ENCODE data around the gene AQP6. TPM values are rescaled to one million over a fixed set of nuclear protein-coding genes. Genes with fewer than 3 reads are reported as not detected.
A peak's percentile ranks its signal among the peaks of the same experiment; 100 is the strongest.

The AQP6 gene
- total and polyA plus RNA-seq, 2 experiments from 2014 or later: not detected

DNA sequence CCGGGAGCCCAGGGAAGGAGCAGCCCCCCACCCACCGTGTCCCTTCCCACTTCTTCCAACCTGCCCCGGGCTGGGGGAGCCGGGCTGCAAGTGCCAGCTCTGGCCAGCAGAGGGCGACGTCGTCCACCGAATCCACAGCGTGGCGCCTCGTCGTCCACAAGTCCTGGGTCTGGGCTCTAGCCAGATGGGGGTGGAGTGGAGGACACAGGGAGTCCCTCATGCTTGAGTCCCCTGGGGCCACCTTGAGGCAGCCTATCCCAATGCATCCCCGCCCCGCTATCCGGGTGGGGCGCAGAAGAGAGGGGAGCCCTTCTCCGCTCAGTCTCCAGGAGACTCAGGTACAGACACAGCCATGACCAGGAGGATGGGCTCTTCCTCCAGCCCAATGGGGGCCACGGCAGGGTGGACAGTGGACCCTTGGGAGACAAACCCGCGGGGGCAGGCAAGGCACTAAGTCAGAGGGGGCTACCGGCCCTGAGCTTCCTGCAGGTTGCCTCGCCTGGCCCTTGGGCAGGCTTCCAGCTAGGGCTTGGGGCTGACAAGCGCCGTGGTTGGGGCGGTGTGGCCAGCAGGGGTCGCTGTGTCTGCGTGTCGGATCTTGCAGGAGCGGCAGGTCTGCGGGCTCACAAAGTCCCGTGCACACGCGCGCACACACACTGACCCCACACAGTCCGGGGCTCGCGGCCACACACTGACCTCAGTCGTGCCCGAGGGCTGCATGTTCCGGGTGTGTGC, 5.5 kb upstream of the AQP6 start:
- Histone ChIP-seq H3K4me1 (ENCODE audit: insufficient read depth) (no peaks in the 10 kb centered on the region), H3K9me2 (ENCODE audit: insufficient read depth) (no peaks in the 10 kb centered on the region), H3F3A (ENCODE audit: insufficient read depth) (no peaks in the 10 kb centered on the region), H2AFZ (peak overlapping the region; percentile 84), H3K4me2 (ENCODE audit: unreplicated experiment) (peak overlapping the region; percentile 87), H3K9me3 (ENCODE audit: low read depth) (no peaks in the 10 kb centered on the region), H3K4me3 (peak overlapping the region; percentile 72), H3K9ac (peak overlapping the region; percentile 32; the same call in 1 of the 2 replicates), H3K36me3 (ENCODE audit: low read depth) (no peaks in the 10 kb centered on the region), H4K20me1 (ENCODE audit: insufficient read depth) (no peaks in the 10 kb centered on the region), H3K27me3 (replicated peaks; ENCODE audit: insufficient read depth) (peaks cover 18% of the 10 kb centered on the region), H3K27ac (no peak overlapping the region), H3K79me2 (ENCODE audit: insufficient read depth) (no peaks in the 10 kb centered on the region)
- WGBS, 2 experiments (ENCODE audit: low coverage in 1 of 2, low lambda C conversion rate in 2 of 2, missing lambda C conversion rate in 2 of 2): 0 to 1% methylated on average over 31 to 33 of the region's 40 CpGs
- DNase-seq: peak; percentile 89
- in situ Hi-C loops (cut with MboI): loop anchor here (5.0 kb wide), 1 partner anchor 90 kb away; the partner anchor contains the start of gene ASIC1
- no peak for TF ChIP-seq EZH2phosphoT487 (IDR thresholded peaks at IDR 0.05; ENCODE audit: insufficient read depth, low read depth)
- no peak for TF ChIP-seq EZH2 (IDR thresholded peaks at IDR 0.05; ENCODE audit: insufficient read depth, poor library complexity, severe bottlenecking)

DNA sequence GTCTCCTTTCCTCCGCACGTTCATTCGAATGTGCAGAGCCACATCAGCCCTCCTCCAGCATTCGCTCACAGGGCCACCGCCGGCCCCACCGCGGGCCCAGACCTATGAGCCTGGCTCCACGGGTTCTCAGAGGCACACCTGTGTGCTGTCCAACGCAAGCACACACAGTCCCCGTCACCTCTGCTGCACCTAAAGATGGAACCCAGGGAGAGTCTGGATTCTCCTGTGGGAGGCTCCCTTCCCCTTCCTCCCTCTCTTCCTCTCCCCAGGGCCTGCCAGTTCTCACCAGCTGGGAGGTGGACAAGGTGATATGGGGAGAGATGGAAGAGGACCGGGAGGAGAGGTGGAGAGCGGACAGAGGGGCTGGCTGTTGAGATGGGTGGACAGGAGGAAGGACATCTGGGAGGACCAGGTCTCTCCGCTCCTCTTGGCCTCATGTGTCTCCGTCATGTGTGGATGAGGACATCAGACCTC, 4.9 kb upstream of the AQP6 start:
- Histone ChIP-seq H3K79me2 (ENCODE audit: insufficient read depth) (no peaks in the 10 kb centered on the region), H3K9ac (no peak overlapping the region), H3K9me3 (ENCODE audit: low read depth) (no peaks in the 10 kb centered on the region), H3K4me2 (ENCODE audit: unreplicated experiment) (peak overlapping the region; percentile 87), H3K27me3 (replicated peaks; ENCODE audit: insufficient read depth) (peaks cover 15% of the 10 kb centered on the region), H2AFZ (peak overlapping the region; percentile 84), H3K4me1 (ENCODE audit: insufficient read depth) (no peaks in the 10 kb centered on the region), H3F3A (ENCODE audit: insufficient read depth) (no peaks in the 10 kb centered on the region), H4K20me1 (ENCODE audit: insufficient read depth) (no peaks in the 10 kb centered on the region), H3K36me3 (ENCODE audit: low read depth) (no peaks in the 10 kb centered on the region), H3K27ac (no peak overlapping the region), H3K4me3 (peak overlapping the region; percentile 72), H3K9me2 (ENCODE audit: insufficient read depth) (no peaks in the 10 kb centered on the region)
- TF ChIP-seq EZH2 (IDR thresholded peaks at IDR 0.05; ENCODE audit: insufficient read depth, poor library complexity, severe bottlenecking) (no peak), EZH2phosphoT487 (IDR thresholded peaks at IDR 0.05; ENCODE audit: insufficient read depth, low read depth) (no peak)
- 25 to 30% methylated on average over 15 of the region's 15 CpGs for WGBS, 2 experiments (ENCODE audit: low coverage in 1 of 2, low lambda C conversion rate in 2 of 2, missing lambda C conversion rate in 2 of 2)
- in situ Hi-C loops (cut with MboI): loop anchor here (5.0 kb wide), 1 partner anchor 89 kb away; the partner anchor contains the start of gene ASIC1
- no peak for DNase-seq

DNA sequence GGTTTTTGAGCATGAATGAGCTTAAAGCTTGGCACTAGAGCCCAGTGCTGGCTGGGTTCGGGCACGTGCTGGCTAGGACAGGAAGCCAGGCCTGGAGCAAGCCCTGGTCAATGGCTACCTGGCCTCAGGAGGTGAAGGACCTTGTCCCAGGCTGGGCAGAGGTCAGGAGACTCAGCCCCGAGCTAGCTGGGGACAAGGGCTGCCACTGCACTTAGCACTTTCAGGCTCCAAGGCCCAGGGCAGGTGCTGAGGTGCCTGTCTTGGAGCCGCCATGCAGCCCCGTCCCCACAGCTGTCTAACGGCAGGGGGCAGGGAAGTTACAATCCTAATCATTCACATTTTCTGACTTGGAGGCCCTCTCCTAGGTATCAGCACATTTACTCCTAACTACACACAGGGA, 4.3 kb upstream of the AQP6 start:
- no peak for DNase-seq
- 87 to 93% methylated on average over 6 of the region's 6 CpGs for WGBS, 2 experiments (ENCODE audit: low coverage in 1 of 2, low lambda C conversion rate in 2 of 2, missing lambda C conversion rate in 2 of 2)
- Histone ChIP-seq H3K4me1 (ENCODE audit: insufficient read depth) (no peaks in the 10 kb centered on the region), H3K9me2 (ENCODE audit: insufficient read depth) (no peaks in the 10 kb centered on the region), H3K79me2 (ENCODE audit: insufficient read depth) (no peaks in the 10 kb centered on the region), H3K27me3 (replicated peaks; ENCODE audit: insufficient read depth) (peaks cover 15% of the 10 kb centered on the region), H3K27ac (no peak overlapping the region), H3K4me3 (no peak overlapping the region), H2AFZ (no peak overlapping the region), H3K9ac (no peak overlapping the region), H3K9me3 (ENCODE audit: low read depth) (no peaks in the 10 kb centered on the region), H3K4me2 (ENCODE audit: unreplicated experiment) (no peak overlapping the region), H4K20me1 (ENCODE audit: insufficient read depth) (no peaks in the 10 kb centered on the region), H3F3A (ENCODE audit: insufficient read depth) (no peaks in the 10 kb centered on the region), H3K36me3 (ENCODE audit: low read depth) (no peaks in the 10 kb centered on the region)
- TF ChIP-seq EZH2 (IDR thresholded peaks at IDR 0.05; ENCODE audit: insufficient read depth, poor library complexity, severe bottlenecking) (no peak), EZH2phosphoT487 (IDR thresholded peaks at IDR 0.05; ENCODE audit: insufficient read depth, low read depth) (no peak)
- in situ Hi-C loops (cut with MboI): loop anchor here (5.0 kb wide), 1 partner anchor 89 kb away; the partner anchor contains the start of gene ASIC1

DNA sequence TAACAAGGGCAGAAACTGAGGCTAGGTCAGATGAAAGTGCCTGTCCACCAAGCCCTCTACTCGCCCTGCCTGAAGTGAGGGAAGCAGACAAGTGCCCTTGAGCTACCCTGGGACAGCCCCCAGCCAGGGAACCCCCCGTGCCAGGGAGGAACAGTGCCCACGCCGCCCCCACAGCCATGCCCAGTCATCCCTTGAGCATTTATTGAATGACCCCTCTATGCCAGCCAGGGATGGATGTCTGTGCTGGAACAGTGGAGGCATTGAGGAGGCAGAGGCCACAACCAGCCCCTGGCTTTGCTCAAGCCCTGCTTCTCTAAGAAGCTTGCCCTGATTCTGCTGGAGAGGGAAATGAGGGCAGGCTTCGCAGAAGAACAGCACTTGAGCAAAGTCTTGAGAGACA, 3.7 kb upstream of the AQP6 start:
- H3K9me2 ChIP-seq (ENCODE audit: insufficient read depth): no peaks in the 10 kb centered on the region
- no peak overlapping the region for H3K9ac ChIP-seq
- no peak overlapping the region for H2AFZ ChIP-seq
- no peak overlapping the region for H3K4me3 ChIP-seq
- H3K4me2 ChIP-seq (ENCODE audit: unreplicated experiment): no peak overlapping the region
- H3F3A ChIP-seq (ENCODE audit: insufficient read depth): no peaks in the 10 kb centered on the region
- in situ Hi-C loops (cut with MboI): loop anchor here (5.0 kb wide), 1 partner anchor 88 kb away; the partner anchor contains the start of gene ASIC1
- H4K20me1 ChIP-seq (ENCODE audit: insufficient read depth): no peaks in the 10 kb centered on the region
- 58 to 59% methylated on average over 4 to 5 of the region's 5 CpGs for WGBS, 2 experiments (ENCODE audit: low coverage in 1 of 2, low lambda C conversion rate in 2 of 2, missing lambda C conversion rate in 2 of 2)
- no peak overlapping the region for H3K27ac ChIP-seq
- H3K79me2 ChIP-seq (ENCODE audit: insufficient read depth): no peaks in the 10 kb centered on the region
- H3K27me3 ChIP-seq (replicated peaks; ENCODE audit: insufficient read depth): peaks cover 15% of the 10 kb centered on the region
- TF ChIP-seq EZH2phosphoT487 (IDR thresholded peaks at IDR 0.05; ENCODE audit: insufficient read depth, low read depth) (no peak), EZH2 (IDR thresholded peaks at IDR 0.05; ENCODE audit: insufficient read depth, poor library complexity, severe bottlenecking) (no peak)
- DNase-seq: no peak
- H3K4me1 ChIP-seq (ENCODE audit: insufficient read depth): no peaks in the 10 kb centered on the region
- no peaks in the 10 kb centered on the region for H3K36me3 ChIP-seq (ENCODE audit: low read depth)
- H3K9me3 ChIP-seq (ENCODE audit: low read depth): no peaks in the 10 kb centered on the region

Measured in GM23248 (cell line).